ENCODE results near the gene CTNNA2. TPM values are rescaled to one million over a fixed set of nuclear protein-coding genes. Genes with fewer than 3 reads are reported as not detected.
A peak's percentile ranks its signal among the peaks of the same experiment; 100 is the strongest.

CTNNA2 gene
- total and polyA plus RNA-seq, 8 donors, result 0.28 to 5.7 (median 0.44) TPM; not detected in 4

DNA sequence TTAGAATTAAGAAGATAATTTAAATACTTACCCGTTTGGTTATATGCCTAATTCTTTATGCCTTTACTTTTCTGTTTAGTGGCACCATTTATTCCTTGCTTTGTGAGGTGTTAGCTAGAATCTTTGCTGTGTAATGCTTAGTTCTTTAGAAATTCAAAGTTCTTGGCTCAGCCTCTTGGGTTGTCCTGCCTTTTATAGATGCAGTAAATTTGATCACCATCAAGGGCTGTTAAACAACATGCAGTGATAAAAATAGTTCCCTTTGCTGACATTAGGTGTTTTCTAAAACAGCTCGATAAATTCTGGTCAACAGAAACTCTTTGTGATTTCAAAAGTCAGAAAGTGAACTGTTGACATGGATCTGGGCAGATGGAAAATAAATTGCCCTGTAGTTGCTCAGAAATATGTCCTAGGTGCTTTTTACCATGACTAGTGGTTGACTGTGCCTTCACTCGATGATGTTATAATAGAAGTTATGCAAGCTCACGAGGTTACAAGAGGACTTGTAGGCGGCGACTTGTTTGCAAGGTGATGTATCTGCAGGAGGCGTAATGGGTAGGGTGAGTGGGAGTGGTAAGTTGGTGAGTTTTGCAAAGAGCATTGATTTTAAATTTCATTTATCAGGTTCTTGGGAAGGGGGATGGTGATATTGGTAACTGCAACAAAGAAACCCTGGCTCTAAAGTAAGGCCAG lies 739.6 kb downstream of the CTNNA2 start:
- Histone ChIP-seq H3K27ac (no peak overlapping the region), H3K27me3 (no peaks in the 10 kb centered on the region), H3K36me3 (no peaks in the 10 kb centered on the region), H3K9me3 (no peaks in the 10 kb centered on the region), H3K4me1 (no peaks in the 10 kb centered on the region), H3K4me3 (no peak overlapping the region)
- no peak for DNase-seq
- no peak for TF ChIP-seq POLR2AphosphoS5 (IDR thresholded peaks at IDR 0.05)
- intact Hi-C loops (cut with DNase I; ENCODE audit: low total_unique reads), result no loop called here
- WGBS, 5 donors, result 86 to 92% (median 89%) methylated on average over 7 of the region's 7 CpGs

DNA sequence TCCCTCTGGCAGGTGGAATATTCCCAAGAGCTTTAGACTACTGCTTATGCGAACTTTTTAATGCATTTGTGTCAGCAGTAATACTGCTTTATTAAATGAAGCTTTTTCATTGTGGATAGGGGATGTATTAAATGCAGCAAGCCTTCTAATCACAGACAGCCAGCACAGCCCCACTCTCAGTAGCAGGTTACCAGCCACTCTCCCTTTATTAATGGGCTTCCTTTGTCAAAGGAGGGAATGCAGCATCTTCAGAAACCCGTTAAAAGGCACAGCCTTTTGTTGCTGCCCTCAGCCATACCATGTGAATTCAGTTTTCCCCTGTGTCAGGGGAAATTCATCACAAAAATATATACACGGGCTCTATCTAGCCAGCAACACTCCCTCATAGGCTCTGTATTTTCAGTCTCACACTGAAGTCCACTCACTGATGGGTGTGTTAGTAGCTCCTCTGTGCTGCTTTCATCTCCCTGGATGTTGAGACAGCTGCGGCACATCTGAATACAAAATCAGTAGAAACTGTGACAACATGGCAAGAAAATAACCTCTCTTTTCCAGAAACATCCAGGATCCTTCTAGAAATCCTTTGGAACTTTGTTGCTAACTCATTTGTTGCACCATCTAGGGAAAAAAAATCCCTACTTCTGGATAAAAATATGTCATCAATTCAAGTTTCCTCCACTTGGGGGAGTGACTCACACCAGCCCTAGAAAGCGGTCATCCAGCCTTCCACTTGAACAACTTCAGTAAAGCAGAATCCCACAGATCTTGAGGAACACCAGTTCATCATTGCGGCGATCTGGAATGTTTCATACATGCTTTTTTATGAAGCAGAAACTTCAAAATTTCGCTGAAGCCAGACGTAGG lies 743.3 kb downstream of the CTNNA2 start:
- no peaks in the 10 kb centered on the region for H3K9me3 ChIP-seq

DNA sequence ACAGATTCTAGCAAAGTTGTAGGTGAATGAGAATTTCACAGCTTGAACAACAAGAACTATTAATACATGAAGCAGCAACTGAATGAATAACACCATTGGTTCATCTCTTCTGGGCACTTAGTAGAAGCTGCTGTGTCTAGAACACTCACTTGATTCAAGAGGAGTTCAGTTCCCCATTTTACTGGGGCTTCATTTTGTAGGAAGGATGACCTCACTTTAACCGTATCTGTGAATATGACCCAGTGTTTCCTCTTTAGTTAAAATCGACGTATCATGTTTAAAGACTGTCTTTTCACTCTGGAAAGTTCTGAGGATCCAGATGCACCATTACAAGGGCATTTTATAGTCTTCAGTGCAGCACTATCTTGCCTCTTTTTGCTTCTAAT lies 743.9 kb downstream of the CTNNA2 start:
- DNase-seq, result no peak
- H3K36me3 ChIP-seq, result no peaks in the 10 kb centered on the region
- no peaks in the 10 kb centered on the region for H3K27me3 ChIP-seq
- WGBS, 5 donors, result 56 to 83% (median 77%) methylated on average over 3 of the region's 3 CpGs
- intact Hi-C loops (cut with DNase I; ENCODE audit: low total_unique reads), result no loop called here
- H3K4me3 ChIP-seq, result no peak overlapping the region
- H3K4me1 ChIP-seq, result no peaks in the 10 kb centered on the region
- H3K27ac ChIP-seq, result no peak overlapping the region
- no peaks in the 10 kb centered on the region for H3K9me3 ChIP-seq
- TF ChIP-seq POLR2AphosphoS5 (IDR thresholded peaks at IDR 0.05) (no peak), EP300 (IDR thresholded peaks at IDR 0.05) (no peak), POLR2A (IDR thresholded peaks at IDR 0.05) (no peak)
- TF ChIP-seq, protein P1, sequence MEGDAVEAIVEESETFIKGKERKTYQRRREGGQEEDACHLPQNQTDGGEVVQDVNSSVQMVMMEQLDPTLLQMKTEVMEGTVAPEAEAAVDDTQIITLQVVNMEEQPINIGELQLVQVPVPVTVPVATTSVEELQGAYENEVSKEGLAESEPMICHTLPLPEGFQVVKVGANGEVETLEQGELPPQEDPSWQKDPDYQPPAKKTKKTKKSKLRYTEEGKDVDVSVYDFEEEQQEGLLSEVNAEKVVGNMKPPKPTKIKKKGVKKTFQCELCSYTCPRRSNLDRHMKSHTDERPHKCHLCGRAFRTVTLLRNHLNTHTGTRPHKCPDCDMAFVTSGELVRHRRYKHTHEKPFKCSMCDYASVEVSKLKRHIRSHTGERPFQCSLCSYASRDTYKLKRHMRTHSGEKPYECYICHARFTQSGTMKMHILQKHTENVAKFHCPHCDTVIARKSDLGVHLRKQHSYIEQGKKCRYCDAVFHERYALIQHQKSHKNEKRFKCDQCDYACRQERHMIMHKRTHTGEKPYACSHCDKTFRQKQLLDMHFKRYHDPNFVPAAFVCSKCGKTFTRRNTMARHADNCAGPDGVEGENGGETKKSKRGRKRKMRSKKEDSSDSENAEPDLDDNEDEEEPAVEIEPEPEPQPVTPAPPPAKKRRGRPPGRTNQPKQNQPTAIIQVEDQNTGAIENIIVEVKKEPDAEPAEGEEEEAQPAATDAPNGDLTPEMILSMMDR (IDR thresholded peaks at IDR 0.05), result no peak

More for the DNA sequence above, 743.3 kb downstream of the CTNNA2 start:
- no peak for TF ChIP-seq POLR2A (IDR thresholded peaks at IDR 0.05)
- no peaks in the 10 kb centered on the region for H3K36me3 ChIP-seq
- intact Hi-C loops (cut with DNase I; ENCODE audit: low total_unique reads), result no loop called here
- no peaks in the 10 kb centered on the region for H3K4me1 ChIP-seq
- no peaks in the 10 kb centered on the region for H3K27me3 ChIP-seq
- DNase-seq, result peak in 1 of 2 donors; percentile 30
- 55 to 69% (median 66%) methylated on average over 9 of the region's 9 CpGs for WGBS, 5 donors
- no peak overlapping the region for H3K27ac ChIP-seq
- H3K4me3 ChIP-seq, result no peak overlapping the region

DNA sequence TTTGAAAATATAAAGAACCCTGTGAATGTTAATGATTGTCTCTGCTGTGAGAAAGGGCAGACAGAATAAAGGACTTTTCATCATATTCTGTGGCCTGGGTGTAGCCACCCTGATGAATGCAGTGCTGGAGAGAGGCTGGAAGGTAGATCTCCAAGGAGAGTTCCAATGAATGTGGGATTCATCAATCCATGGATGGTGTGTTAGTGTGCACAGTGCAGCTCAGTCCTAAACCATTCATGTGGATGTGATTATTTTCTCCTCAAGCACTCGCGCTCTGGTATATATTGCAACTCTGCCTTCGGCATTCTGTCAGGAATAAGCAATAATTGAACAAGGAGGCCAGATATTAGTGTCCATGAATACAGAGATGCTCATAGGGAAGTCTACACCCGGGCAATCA lies 744.6 kb downstream of the CTNNA2 start:
- WGBS, 5 donors, result 94 to 97% (median 94%) methylated on average over 4 of the region's 4 CpGs
- DNase-seq, result no peak
- Histone ChIP-seq H3K27ac (no peak overlapping the region), H3K27me3 (no peaks in the 10 kb centered on the region), H3K4me3 (no peak overlapping the region), H3K36me3 (no peaks in the 10 kb centered on the region), H3K4me1 (no peaks in the 10 kb centered on the region), H3K9me3 (no peaks in the 10 kb centered on the region)
- TF ChIP-seq, protein P1 (IDR thresholded peaks at IDR 0.05), result no peak
- intact Hi-C loops (cut with DNase I; ENCODE audit: low total_unique reads), result no loop called here

DNA sequence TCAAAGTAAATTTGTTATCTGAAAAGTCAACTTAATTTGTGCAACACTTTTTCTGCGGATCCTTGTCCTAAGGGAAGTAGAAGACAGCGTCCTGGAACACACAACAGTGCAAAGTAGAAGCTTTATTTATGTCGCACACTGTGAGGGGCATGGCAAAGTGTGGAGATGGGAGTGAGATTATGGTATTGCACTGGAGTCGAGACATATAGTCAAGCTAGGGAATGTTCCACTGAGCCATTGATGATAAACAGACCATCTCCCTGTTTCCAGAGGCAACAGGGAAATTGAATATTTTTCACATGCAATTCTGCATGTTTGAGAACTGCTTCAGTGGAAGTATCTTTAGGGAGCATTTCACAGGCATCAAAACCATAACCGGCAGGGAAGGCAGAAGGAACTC lies 745.5 kb downstream of the CTNNA2 start:
- Histone ChIP-seq H3K27me3 (no peaks in the 10 kb centered on the region), H3K36me3 (no peaks in the 10 kb centered on the region), H3K4me3 (no peak overlapping the region), H3K27ac (no peak overlapping the region), H3K4me1 (no peaks in the 10 kb centered on the region), H3K9me3 (no peaks in the 10 kb centered on the region)
- WGBS, 5 donors, result 70 to 86% (median 81%) methylated on average over 5 of the region's 5 CpGs
- peak in 1 of 2 donors; percentile 9 for DNase-seq
- TF ChIP-seq, protein P1 (IDR thresholded peaks at IDR 0.05), result no peak
- TF ChIP-seq POLR2AphosphoS5 (IDR thresholded peaks at IDR 0.05), result no peak
- TF ChIP-seq EP300 (IDR thresholded peaks at IDR 0.05), result no peak
- TF ChIP-seq POLR2A (IDR thresholded peaks at IDR 0.05), result no peak
- intact Hi-C loops (cut with DNase I; ENCODE audit: low total_unique reads), result no loop called here
